Raji (cell line): ENCODE results near the gene CCDC6.

Experiments used
- POLR2A ChIP-seq: IDR thresholded peaks from 2 replicates; pipeline ENCODE4 v1.6.1; 2011; ENCODE audit warnings: low read depth, low read length, control low read depth; ENCODE audit not compliant: insufficient read depth

The CCDC6 gene

GRCh38 chr10:59839576-59839975 lies 66.8 kb downstream of the CCDC6 start:
- TF ChIP-seq POLR2A = no peak

GRCh38 chr10:59838085-59838789 lies 68.1 kb downstream of the CCDC6 start:
- TF ChIP-seq POLR2A = no peak

GRCh38 chr10:59833810-59834209 lies 72.5 kb downstream of the CCDC6 start:
- no peak for TF ChIP-seq POLR2A

- TF ChIP-seq POLR2A = no peak
Observed at GRCh38 chr10:59832506-59832905, 73.8 kb downstream of the CCDC6 start.

- TF ChIP-seq POLR2A = no peak
Observed at GRCh38 chr10:59831658-59832503, 74.5 kb downstream of the CCDC6 start.

- TF ChIP-seq POLR2A = no peak
Observed at GRCh38 chr10:59830601-59831259, 75.6 kb downstream of the CCDC6 start.

- TF ChIP-seq POLR2A = no peak
Observed at GRCh38 chr10:59829601-59830000, 76.8 kb downstream of the CCDC6 start.

GRCh38 chr10:59829024-59829423 lies 77.3 kb downstream of the CCDC6 start:
- TF ChIP-seq POLR2A = no peak

GRCh38 chr10:59825932-59826331 lies 80.4 kb downstream of the CCDC6 start:
- TF ChIP-seq POLR2A = no peak

- TF ChIP-seq POLR2A = no peak
Observed at GRCh38 chr10:59823751-59824150, 82.6 kb downstream of the CCDC6 start.

- TF ChIP-seq POLR2A = no peak
Observed at GRCh38 chr10:59823111-59823510, 83.2 kb downstream of the CCDC6 start.

- TF ChIP-seq POLR2A = no peak
Observed at GRCh38 chr10:59820471-59820870, 85.9 kb downstream of the CCDC6 start.

- no peak for TF ChIP-seq POLR2A
Observed at GRCh38 chr10:59819683-59820082, 86.7 kb downstream of the CCDC6 start.

GRCh38 chr10:59819265-59819664 lies 87.1 kb downstream of the CCDC6 start:
- no peak for TF ChIP-seq POLR2A

GRCh38 chr10:59817773-59818172 lies 88.6 kb downstream of the CCDC6 start:
- no peak for TF ChIP-seq POLR2A

GRCh38 chr10:59814878-59815277 lies 91.5 kb downstream of the CCDC6 start:
- no peak for TF ChIP-seq POLR2A
